GM18526 (cell line): ENCODE results near the gene RSPRY1.

Experiments
- POLR2A ChIP-seq: IDR thresholded peaks from 3 replicates; pipeline ENCODE4 v1.6.1; 2011; ENCODE audit not compliant: insufficient read length; ENCODE audit errors: extremely low read depth

The RSPRY1 gene

DNA sequence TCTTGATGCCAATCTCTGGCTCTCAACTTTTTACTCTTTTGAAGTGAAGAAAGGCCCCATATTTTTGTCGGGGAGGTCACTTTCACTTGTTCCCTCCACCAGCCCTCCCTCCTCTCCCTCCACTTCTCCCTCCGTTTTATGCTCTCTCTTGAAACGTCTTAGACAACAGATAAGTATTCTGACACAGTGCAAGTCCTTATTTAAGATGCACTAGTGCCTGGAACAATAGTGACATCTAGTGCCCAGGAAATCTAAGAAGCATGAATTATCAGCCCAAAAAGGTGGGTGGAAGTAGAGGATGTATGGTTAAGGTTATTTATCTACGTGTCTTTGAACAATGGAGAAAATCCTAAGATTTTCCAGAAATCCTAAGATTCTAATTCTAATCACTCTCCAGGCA is 18.2 kb upstream of the RSPRY1 start:
- TF ChIP-seq POLR2A: no peak

DNA sequence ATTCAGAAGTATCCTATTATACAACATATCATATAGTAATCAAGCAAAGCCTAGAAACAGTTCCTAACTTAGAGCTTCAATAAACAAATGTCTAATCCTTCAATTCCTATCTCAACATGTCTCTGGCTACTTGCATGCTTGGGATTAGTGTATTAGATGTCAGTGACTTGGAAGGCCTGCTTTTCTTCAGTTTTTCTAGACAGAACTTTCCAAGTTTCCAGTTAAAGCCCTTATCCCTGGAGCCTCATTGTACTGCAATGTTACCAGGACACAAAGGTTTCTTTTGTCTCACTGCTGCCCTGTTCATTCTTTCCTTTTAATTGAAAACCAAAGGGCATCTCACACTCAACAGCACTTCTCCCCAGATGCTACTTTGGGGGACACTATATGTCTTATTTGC is 16.8 kb upstream of the RSPRY1 start:
- no peak for TF ChIP-seq POLR2A

DNA sequence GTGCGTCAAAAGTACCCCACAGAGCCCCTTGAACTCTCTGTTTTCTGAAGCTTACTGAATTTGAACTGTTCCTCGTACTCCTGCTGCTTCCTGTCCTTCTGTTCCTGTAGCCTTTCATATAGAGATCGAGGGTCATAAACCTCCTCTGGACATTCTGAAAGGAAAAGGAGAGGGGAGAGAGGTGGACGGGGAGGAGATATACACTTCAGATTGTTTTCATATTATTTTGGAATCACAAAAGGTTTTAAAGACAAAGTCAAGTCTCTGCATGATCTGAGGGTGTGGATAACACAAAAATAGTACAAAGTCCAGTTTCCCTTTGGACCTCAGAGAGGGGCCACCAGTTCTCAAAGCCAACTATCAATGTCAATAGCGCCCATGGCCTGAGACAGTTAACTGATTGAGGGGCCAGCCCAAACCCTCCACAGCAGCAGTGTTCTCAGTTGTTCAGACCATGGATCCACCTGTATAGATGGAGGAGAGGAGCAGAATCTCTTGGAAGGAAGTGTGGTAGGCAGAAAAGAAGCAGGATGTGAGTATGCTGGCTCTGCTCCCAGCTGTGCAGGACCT is 13.3 kb upstream of the RSPRY1 start:
- no peak for TF ChIP-seq POLR2A

DNA sequence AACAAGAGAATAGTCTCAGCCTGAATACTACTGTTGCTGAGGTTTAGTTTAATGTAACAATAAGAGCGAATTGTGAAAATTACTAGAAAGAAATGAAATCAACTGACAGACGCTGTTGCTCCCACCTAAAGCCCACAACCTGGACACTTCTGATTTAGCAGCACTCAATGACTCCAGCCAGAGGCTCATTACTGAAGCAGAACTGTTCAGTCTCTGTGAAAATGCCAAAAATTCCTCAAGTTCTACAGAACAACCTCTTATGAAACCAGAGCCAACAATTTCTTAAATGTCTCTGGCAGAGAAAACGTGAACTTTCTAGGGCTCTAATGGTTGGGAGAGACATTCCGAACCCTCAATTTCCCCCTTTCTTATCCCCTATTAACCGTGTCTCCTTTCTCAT is 10.2 kb upstream of the RSPRY1 start:
- no peak for TF ChIP-seq POLR2A

DNA sequence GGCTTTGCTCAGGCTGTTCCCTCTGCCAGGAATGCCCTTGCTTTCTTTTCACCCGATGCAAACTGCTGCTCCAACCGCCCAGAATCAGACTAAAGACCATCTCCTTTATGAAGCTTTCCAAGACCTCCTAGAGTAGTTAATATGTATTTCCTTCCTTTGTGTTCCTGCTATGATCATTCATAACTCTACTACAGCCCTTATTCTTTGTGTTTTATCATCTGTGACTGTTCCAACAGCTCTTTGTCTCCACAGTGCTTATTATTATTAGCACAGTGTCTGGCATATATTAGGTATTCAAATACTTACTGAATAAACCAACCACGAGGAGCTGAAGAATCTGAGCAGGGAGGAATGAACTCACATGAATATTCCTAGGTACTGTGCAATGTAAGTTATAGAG is 7.9 kb upstream of the RSPRY1 start:
- no peak for TF ChIP-seq POLR2A

DNA sequence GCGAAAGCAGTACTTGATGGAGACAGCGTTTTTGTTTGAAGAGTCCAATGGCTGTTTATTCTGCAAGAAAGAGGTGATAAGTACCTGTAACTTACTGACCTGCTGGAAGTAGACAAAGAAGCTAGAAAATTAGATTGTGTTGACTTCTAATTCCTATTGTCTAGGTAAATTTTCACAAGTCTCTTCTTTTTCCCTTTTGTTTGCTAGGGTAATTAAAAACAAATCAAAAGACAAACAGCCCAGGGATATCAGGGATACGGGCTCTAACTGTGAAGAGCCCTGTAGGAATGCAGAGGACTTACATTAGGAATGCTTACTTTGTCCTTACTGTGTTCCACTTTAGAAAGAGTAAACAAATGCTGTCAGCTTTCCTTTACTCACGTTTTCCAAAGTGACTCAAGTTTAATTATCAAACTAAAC is 7.3 kb upstream of the RSPRY1 start:
- no peak for TF ChIP-seq POLR2A

DNA sequence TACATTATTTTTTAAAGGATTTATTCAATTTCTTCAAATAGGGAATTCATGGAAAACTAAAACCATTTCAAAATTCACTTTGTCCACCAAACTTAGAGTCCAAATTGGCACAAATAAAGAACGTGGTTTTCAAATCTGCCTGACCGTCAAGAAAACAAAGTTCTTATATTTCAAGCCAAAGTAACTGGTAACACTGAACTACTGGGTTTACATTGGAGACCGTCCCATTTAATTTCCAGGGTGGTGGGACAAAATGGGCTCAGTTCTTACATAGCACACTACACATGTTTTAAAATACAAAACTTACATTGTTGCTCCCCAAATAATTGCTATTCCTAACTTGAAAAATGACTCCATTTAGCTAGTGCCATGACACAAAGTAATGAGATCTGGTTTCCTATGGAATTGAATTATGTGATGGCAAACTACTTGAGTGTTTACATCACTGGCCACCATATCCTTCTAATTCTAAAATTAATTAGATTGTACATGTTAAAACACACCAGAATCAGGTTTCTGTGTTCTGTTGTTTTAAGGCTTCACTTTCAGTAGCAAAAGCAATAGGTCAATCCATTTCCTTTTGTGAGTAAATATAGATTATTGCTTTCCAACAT is 6.8 kb upstream of the RSPRY1 start:
- no peak for TF ChIP-seq POLR2A

DNA sequence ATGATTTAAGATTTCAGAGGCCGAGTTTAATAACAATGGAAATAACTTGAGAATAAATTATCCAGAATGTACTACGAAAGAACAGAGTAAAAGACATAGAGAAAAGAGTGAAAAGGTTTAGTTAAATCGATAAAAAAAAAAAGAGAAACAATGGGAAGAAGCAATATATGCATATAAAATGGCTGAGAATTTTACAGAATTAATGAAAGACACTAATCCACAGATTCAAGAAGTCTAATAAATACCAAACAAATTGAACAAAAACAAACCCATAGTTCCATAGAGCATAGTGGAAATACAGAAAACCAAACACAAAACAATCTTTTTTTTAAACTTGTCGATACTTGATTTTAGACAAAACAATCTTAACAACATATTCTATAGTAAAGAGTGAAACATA is 2.0 kb upstream of the RSPRY1 start:
- no peak for TF ChIP-seq POLR2A

DNA sequence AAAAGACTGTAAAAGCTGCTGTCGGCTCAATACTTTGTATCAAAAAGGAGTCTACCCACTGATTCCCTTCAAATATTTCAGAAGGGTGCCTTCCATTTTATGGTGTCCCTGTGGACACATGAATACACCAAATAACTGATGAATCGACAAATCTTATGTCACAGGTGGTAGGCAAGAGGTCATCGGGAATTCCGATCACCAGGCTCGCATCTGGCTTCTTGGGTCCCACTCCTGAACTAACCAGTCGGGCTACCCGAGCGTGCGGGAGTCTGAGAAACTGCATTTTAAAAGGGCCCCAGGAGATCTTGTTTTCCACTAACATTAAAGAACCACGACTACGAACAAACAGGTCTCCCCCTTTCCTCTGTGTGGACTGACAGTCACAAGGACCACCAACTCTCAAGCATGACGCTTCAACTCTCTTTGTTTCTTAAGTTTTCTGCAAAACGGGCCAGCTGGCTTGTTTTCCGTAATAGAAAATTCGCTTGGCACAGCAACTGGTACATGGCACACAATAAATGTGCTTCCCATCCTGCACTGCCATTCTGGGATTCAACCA is 1.2 kb upstream of the RSPRY1 start:
- no peak for TF ChIP-seq POLR2A

DNA sequence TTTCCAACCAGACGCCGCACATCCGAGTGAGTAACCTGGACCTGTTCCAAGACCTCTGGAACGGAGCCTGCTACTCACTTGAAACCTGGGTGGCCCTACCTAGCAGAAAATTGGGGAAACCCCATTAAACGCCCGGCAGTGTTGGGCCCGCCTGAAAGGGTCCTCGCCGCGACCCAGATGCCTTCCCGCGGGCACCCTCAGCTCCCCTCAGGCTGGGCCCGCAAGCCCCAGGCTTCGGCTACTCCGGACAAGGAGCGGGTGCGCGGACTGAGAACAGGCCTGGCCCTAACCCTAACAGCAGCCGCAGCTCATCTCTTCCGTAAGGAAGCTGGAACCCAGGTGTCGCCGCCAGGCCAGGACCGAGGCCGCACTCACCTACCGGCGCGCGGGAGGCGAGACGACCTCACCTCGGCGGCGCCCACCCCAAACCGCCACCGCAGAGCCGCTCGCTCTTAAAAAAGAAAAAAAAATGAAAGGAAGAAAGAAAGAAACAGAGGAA is 634 bp upstream of the RSPRY1 start:
- TF ChIP-seq POLR2A: no peak

DNA sequence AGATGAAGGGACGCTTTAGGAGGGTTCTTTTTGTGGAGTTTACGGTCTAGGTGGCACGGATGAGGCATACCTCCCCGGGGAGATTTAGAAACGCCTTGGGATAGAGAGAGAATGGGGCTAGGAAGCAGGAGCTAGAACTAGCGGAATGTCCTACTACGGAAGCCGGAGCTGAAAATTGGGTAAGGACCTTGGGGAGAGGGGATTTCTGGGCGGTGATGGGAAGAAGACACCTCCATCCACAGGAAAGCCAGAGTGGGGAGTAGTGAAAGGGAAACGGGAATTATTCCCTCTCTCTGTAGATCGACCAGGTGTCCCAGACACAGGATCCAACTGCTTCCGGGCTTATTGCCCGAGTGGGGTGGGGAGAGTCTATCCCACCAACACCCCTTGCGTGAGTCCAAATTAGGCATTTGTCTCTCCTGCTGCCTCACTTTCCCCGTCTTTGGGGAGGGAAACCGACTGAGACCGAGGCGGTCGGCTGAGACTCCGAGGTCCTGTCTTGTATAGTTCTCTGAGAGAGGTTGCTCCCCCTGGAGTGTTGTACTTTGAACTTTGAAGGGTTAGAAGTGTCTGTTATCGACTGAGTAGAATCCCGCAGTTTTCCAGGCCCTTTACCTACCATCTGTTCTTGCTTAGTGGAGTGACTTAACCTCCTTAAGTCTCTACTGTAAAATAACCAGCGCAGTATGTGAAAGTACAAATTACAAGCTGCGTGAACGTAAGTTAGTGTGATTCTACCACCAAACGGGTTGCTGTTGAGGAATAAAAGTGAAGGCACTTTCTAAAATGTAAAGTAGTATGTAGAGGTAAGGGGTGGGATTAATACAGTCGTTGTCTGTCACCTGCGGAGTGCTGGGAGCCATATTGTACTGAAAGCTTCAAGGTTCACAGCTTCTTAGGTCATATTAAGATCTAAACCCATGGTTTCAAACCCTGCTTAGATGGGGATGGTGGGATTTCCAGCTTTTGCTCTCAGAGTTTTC is 1.0 kb downstream of the RSPRY1 start:
- no peak for TF ChIP-seq POLR2A

DNA sequence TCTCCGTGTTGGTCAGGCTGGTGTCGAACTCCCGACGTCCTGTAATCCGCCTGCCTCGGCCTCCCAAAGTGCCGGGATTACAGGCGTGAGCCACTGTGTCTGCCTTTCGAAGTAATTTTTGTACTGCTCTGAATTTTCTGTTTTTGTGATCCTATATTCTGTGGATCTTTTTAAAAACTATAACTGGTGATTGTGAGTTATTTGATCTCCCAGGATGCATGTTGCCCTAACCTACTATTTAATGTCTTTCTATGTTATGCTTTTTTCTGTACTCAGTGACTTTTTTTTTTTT is 2.5 kb downstream of the RSPRY1 start:
- TF ChIP-seq POLR2A: no peak

DNA sequence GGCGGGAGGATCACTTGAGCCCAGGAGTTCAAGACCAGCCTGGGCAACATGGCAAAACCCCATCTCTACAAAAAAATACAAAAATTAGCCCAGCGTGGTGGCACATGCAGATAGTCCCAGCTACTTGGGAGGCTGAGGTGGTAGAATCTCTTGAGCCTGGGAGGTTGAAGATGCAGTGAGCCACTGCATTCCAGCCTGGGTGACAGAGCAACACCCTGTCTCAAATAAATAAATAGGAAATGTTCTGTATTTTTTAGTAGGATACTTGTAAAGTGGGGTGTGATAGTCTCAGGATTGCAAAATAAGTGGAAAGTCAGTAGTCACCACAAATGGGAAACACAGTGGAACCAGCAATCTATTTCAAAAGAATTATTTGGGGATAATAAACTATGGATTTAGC is 4.0 kb downstream of the RSPRY1 start:
- TF ChIP-seq POLR2A: no peak

DNA sequence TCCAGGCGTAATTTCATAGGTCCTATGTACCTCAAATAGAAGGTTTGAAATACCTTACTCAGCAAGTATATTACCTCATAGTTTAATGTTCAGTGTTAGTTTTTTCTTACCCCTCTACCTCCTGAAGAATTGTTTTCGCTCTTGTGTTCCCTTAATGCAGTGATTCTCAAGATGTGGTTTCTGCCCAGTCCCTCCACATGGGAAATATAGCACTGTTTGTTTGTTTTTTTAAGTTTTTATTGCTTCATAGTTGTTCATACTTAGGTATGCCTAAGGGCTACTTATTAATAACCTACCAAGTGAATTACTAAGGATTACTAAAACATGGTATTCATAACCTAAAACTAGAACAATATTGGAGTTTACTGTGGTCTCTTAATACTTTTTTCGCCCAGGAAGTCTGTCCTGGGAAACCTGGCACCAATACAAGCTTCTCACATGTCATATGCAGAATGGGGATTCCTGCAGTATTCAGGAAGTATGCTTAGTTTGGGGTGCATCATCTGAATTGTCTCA is 5.0 kb downstream of the RSPRY1 start:
- TF ChIP-seq POLR2A: no peak

DNA sequence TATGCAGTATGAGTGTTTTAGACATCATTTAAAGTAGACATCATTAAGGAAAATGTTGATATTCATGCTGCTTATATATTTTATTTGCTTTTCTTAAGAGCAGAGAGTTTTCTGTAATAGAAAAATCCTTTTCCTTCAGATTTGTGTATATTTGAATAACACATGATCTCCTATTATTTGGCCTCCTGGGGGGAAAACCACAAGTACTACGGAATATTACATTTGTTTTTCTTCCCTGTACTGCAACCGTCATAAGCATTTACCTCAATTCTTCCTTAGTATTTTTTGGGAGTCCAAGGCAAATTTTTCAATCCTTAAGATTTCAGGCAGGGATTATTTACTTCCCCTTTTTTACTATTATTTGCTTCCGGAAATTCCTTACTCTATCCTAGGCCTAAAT is 6.0 kb downstream of the RSPRY1 start:
- TF ChIP-seq POLR2A: no peak
